PC-3 (cell line): ENCODE measurements around the gene OSBPL8. TPM values are rescaled to one million over a fixed set of nuclear protein-coding genes. Genes with fewer than 3 reads are reported as not detected.

ENCODE experiments used
- ATAC-seq: fragments of 200-7000 bp; cut with Tn5 transposase; 2 replicates; pipeline ENCODE4 v1.9.1; 2020; ENCODE audit warnings: mild to moderate bottlenecking, moderate library complexity
- BruUV-seq: library from RNA; stranded (reverse); fragments of 400-500 nt; replicated peaks from 2 replicates; lab custom pipeline; 2021; lab: Mats Ljungman, UMichigan
- CTCF ChIA-PET: fragments of 300-600 bp; sonication (Branson Sonifier 250); formaldehyde crosslinking; loops from one replicate; lab custom pipeline; 2022; ENCODE audit warnings: antibody characterized with exemption; lab: Charles Lee
- POLR2A ChIA-PET: fragments of 300-600 bp; sonication (Branson Sonifier 250); formaldehyde crosslinking; loops from one replicate; lab custom pipeline; 2022; ENCODE audit warnings: antibody characterized with exemption; ENCODE audit not compliant: unreplicated experiment; lab: Charles Lee
- DNase-seq: peaks from one replicate; pipeline ENCODE4 v3.0.0-alpha.2; 2015
- H2AFZ ChIP-seq: fragments of 300-600 bp; sonication (generic); 2 replicates; pipeline ENCODE4 v1.6.0; 2016; ENCODE audit warnings: antibody characterized with exemption, low read length
- H3F3A ChIP-seq: fragments of 300-600 bp; sonication (generic); one replicate; pipeline ENCODE4 v1.6.0; 2017; ENCODE audit warnings: antibody characterized with exemption, low read length, control low read depth, mild to moderate bottlenecking; ENCODE audit not compliant: unreplicated experiment
- H3K27ac ChIP-seq: fragments of 300-600 bp; sonication (generic); 2 replicates; pipeline ENCODE4 v1.5.1; 2016; ENCODE audit warnings: mild to moderate bottlenecking, low read length
- H3K27me3 ChIP-seq: fragments of 300-600 bp; sonication (generic); 2 replicates; pipeline ENCODE4 v1.6.1; 2016; ENCODE audit warnings: low read length, mixed read lengths
- H3K36me3 ChIP-seq: fragments of 300-600 bp; sonication (generic); 2 replicates; pipeline ENCODE4 v1.6.1; 2016; ENCODE audit warnings: low read depth, mixed run types, low read length, mixed read lengths
- H3K4me1 ChIP-seq: fragments of 300-600 bp; sonication (generic); 2 replicates; pipeline ENCODE4 v1.5.1; 2016; ENCODE audit warnings: low read length; ENCODE audit not compliant: insufficient read depth
- H3K4me2 ChIP-seq: fragments of 300-600 bp; sonication (generic); 2 replicates; pipeline ENCODE4 v1.6.0; 2016; ENCODE audit warnings: low read length
- H3K4me3 ChIP-seq: fragments of 300-600 bp; sonication (generic); 2 replicates; pipeline ENCODE4 v1.5.1; 2016; ENCODE audit warnings: mild to moderate bottlenecking, low read length, mixed read lengths
- H3K79me2 ChIP-seq: fragments of 300-600 bp; sonication (generic); 2 replicates; pipeline ENCODE4 v1.6.1; 2017; ENCODE audit warnings: low read length, mixed read lengths
- H3K9ac ChIP-seq: fragments of 300-600 bp; sonication (generic); 2 replicates; pipeline ENCODE4 v1.6.0; 2016; ENCODE audit warnings: mild to moderate bottlenecking, low read length
- H3K9me2 ChIP-seq: fragments of 300-600 bp; sonication (generic); replicated peaks from 2 replicates; pipeline ENCODE4 v1.6.1; 2016; ENCODE audit warnings: mixed run types, low read length, mixed read lengths
- H3K9me3 ChIP-seq: fragments of 300-600 bp; sonication (generic); 2 replicates; pipeline ENCODE4 v1.6.1; 2016; ENCODE audit warnings: low read length, mixed read lengths
- H4K20me1 ChIP-seq: fragments of 300-600 bp; sonication (generic); 2 replicates; pipeline ENCODE4 v1.6.1; 2016; ENCODE audit warnings: low read length, mixed read lengths
- CTCF ChIP-seq: fragments of 300-600 bp; sonication (generic); conservative IDR thresholded peaks from 2 replicates; pipeline ENCODE4 v1.5.1; 2017; ENCODE audit warnings: antibody characterized with exemption, low read depth, mild to moderate bottlenecking, low read length
- EZH2 ChIP-seq: fragments of 300-600 bp; sonication (generic); IDR thresholded peaks from one replicate; pipeline ENCODE4 v1.6.1; 2017; ENCODE audit warnings: antibody characterized with exemption, mild to moderate bottlenecking, low read length; ENCODE audit not compliant: unreplicated experiment
- EZH2phosphoT487 ChIP-seq: fragments of 300-600 bp; sonication (generic); IDR thresholded peaks from 2 replicates; pipeline ENCODE4 v1.6.1; 2018; ENCODE audit warnings: mild to moderate bottlenecking, antibody characterized with exemption, low read length, borderline replicate concordance
- intact Hi-C: fragments of 100-400 bp; cut with micrococcal nuclease; formaldehyde crosslinking; loops from 2 replicates; pipeline ENCODE4 v1.9.0; 2023
- total RNA-seq: library from RNA; depleted of rRNA; stranded (reverse); fragments of >200 nt; gene quantifications from 2 replicates; pipeline ENCODE4 v1.2.3, GENCODE V29; 2014

OSBPL8 gene
- total RNA-seq, 1 experiment from 2014 or later, result 28.5 TPM

GRCh38 chr12:76410781-76411180, 148.8 kb downstream of the OSBPL8 start:
- H3K27ac ChIP-seq, result no peak overlapping the region
- no peak overlapping the region for H3K4me3 ChIP-seq
- no peaks in the 10 kb centered on the region for H4K20me1 ChIP-seq
- H3K9ac ChIP-seq, result no peak overlapping the region
- ChIA-PET POLR2A (no interaction called here), CTCF (no interaction called here)
- no peaks in the 10 kb centered on the region for H3K79me2 ChIP-seq
- no peak overlapping the region for H2AFZ ChIP-seq
- no peaks in the 10 kb centered on the region for H3K36me3 ChIP-seq
- no peaks in the 10 kb centered on the region for H3K9me3 ChIP-seq
- TF ChIP-seq EZH2, result no peak
- TF ChIP-seq CTCF, result no peak
- TF ChIP-seq EZH2phosphoT487, result no peak
- H3K27me3 ChIP-seq, result no peaks in the 10 kb centered on the region
- no TSS peak for BruUV-seq
- no peaks in the 10 kb centered on the region for H3F3A ChIP-seq
- H3K4me1 ChIP-seq, result no peaks in the 10 kb centered on the region
- DNase-seq (no peak), ATAC-seq (no peak)
- H3K4me2 ChIP-seq, result no peak overlapping the region
- intact Hi-C loops, result no loop called here
- no peaks in the 10 kb centered on the region for H3K9me2 ChIP-seq

GRCh38 chr12:76410371-76410770, 149.2 kb downstream of the OSBPL8 start:
- Histone ChIP-seq H3F3A (no peaks in the 10 kb centered on the region), H2AFZ (no peak overlapping the region), H3K9me2 (no peaks in the 10 kb centered on the region), H3K4me3 (no peak overlapping the region), H3K27me3 (no peaks in the 10 kb centered on the region), H3K27ac (no peak overlapping the region), H3K9ac (no peak overlapping the region), H4K20me1 (no peaks in the 10 kb centered on the region), H3K9me3 (no peaks in the 10 kb centered on the region), H3K4me2 (no peak overlapping the region), H3K79me2 (no peaks in the 10 kb centered on the region), H3K36me3 (no peaks in the 10 kb centered on the region), H3K4me1 (no peaks in the 10 kb centered on the region)
- DNase-seq (no peak), ATAC-seq (no peak)
- no TSS peak for BruUV-seq
- TF ChIP-seq EZH2 (no peak), CTCF (no peak), EZH2phosphoT487 (no peak)
- POLR2A ChIA-PET, result no interaction called here
- intact Hi-C loops, result no loop called here
- CTCF ChIA-PET, result no interaction called here

- H3K9me2 ChIP-seq, result no peaks in the 10 kb centered on the region
- no peaks in the 10 kb centered on the region for H3K27me3 ChIP-seq
- no peak overlapping the region for H3K27ac ChIP-seq
- no peaks in the 10 kb centered on the region for H3K4me1 ChIP-seq
- TF ChIP-seq EZH2 (no peak), EZH2phosphoT487 (no peak), CTCF (no peak)
- DNase-seq, result no peak
- no peaks in the 10 kb centered on the region for H3F3A ChIP-seq
- ChIA-PET POLR2A (no interaction called here), CTCF (no interaction called here)
- H3K4me3 ChIP-seq, result no peak overlapping the region
- no peak overlapping the region for H2AFZ ChIP-seq
- no peaks in the 10 kb centered on the region for H3K79me2 ChIP-seq
- BruUV-seq, result no TSS peak
- no peak for ATAC-seq
- H3K4me2 ChIP-seq, result no peak overlapping the region
- H4K20me1 ChIP-seq, result no peaks in the 10 kb centered on the region
- no peaks in the 10 kb centered on the region for H3K9me3 ChIP-seq
- H3K36me3 ChIP-seq, result no peaks in the 10 kb centered on the region
- H3K9ac ChIP-seq, result no peak overlapping the region
- intact Hi-C loops, result no loop called here
Observed at GRCh38 chr12:76409074-76409473, 150.5 kb downstream of the OSBPL8 start.
